GM18511 (cell line): ENCODE data around the gene ARL17A.
"Not testable (repeated sequence)": the region's sequence is repeated elsewhere in the genome, so short reads cannot be mapped to it uniquely, and the experiment has no call there.

Source experiments
- ATAC-seq: cut with Tn5 transposase; IDR thresholded peaks from one replicate; pipeline ENCODE4 v1.9.1; 2021; ENCODE audit warnings: mild to moderate bottlenecking, moderate library complexity; ENCODE audit not compliant: unreplicated experiment

Gene ARL17A

GRCh38 chr17:46579083-46580075, at the start of gene ARL17A:
ARL17A (minus strand) TSS chr17:46579691; CDS start chr17:46576322, 3,369 bp downstream.
- ATAC-seq = peak; percentile 89

GRCh38 chr17:46628753-46629436, 49.4 kb upstream of the ARL17A start:
- ATAC-seq = peak; percentile 59

GRCh38 chr17:46627452-46627851, 48.0 kb upstream of the ARL17A start:
- ATAC-seq = not testable (repeated sequence)

- ATAC-seq = not testable (repeated sequence)
These were observed 45.2 kb upstream of the ARL17A start for GRCh38 chr17:46624726-46625125.

- ATAC-seq = not testable (repeated sequence)
These were observed 44.3 kb upstream of the ARL17A start for GRCh38 chr17:46623790-46624189.

GRCh38 chr17:46618975-46619374, 39.5 kb upstream of the ARL17A start:
- ATAC-seq = not testable (repeated sequence)

GRCh38 chr17:46617121-46617520, 37.6 kb upstream of the ARL17A start:
- not testable (repeated sequence) for ATAC-seq

GRCh38 chr17:46613876-46614275, 34.4 kb upstream of the ARL17A start:
- not testable (repeated sequence) for ATAC-seq

- ATAC-seq = not testable (repeated sequence)
These were observed 31.8 kb upstream of the ARL17A start for GRCh38 chr17:46611304-46611703.

GRCh38 chr17:46603125-46603524, 23.6 kb upstream of the ARL17A start:
- peak; percentile 68 for ATAC-seq

GRCh38 chr17:46600767-46601166, 21.3 kb upstream of the ARL17A start:
- ATAC-seq = not testable (repeated sequence)

- ATAC-seq = peak; percentile 65
These were observed 18.9 kb upstream of the ARL17A start for GRCh38 chr17:46598344-46598931.

GRCh38 chr17:46591332-46591731, 11.8 kb upstream of the ARL17A start:
- ATAC-seq = not testable (repeated sequence)

- ATAC-seq = peak; percentile 78
These were observed 11.0 kb upstream of the ARL17A start, which contains the start of gene NSF for GRCh38 chr17:46590157-46591146. NSF (plus strand) TSS chr17:46590669; CDS start chr17:46590776, 107 bp downstream.

- not testable (repeated sequence) for ATAC-seq
These were observed 6.0 kb upstream of the ARL17A start for GRCh38 chr17:46585444-46585843.

GRCh38 chr17:46580082-46580481, 591 bp upstream of the ARL17A start:
- peak; percentile 10 for ATAC-seq

GRCh38 chr17:46571796-46572195, 7.7 kb downstream of the ARL17A start:
- ATAC-seq = not testable (repeated sequence)

- not testable (repeated sequence) for ATAC-seq
These were observed 12.5 kb downstream of the ARL17A start for GRCh38 chr17:46566980-46567379.

GRCh38 chr17:46566284-46566683, 13.2 kb downstream of the ARL17A start:
- not testable (repeated sequence) for ATAC-seq

GRCh38 chr17:46560048-46560447, 19.4 kb downstream of the ARL17A start:
- ATAC-seq = not testable (repeated sequence)
